ENCODE results near the gene RELL1. TPM values are rescaled to one million over a fixed set of nuclear protein-coding genes. Genes with fewer than 3 reads are reported as not detected.

RELL1 gene
- total RNA-seq, 1 donor from 2014 or later: 45.8 TPM

GRCh38 chr4:37620176-37620575 is 66.0 kb downstream of the RELL1 start:
- no peak for TF ChIP-seq CTCF (conservative IDR thresholded peaks at IDR 0.05; ENCODE audit: low read depth, low read length)
- no peak overlapping the region for H3K4me3 ChIP-seq (ENCODE audit: low read depth, low read length)

DNA sequence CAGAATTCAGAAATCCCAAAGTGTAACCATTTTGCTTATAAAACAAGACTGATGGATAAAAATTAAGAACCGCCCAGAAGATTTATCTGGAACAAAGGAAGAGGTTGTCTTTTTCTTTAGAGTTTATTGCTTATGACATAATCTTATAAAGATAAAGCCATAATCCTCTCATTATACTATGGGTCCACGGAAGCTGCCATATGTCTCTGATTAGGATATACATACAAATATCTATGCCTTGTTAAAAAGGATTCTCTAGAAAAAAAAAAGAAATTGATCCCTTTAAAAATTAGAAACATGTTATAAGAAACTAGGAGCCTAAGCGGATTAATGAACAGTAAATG is 70.5 kb downstream of the RELL1 start:
- no peak for DNase-seq (ENCODE audit: low read depth)
- no peak for TF ChIP-seq CTCF (conservative IDR thresholded peaks at IDR 0.05; ENCODE audit: low read depth, low read length)
- no peak overlapping the region for H3K4me3 ChIP-seq (ENCODE audit: low read depth, low read length)

More at GRCh38 chr4:37620176-37620575, 66.0 kb downstream of the RELL1 start:
- DNase-seq (ENCODE audit: low read depth): no peak

- no peak for TF ChIP-seq CTCF (conservative IDR thresholded peaks at IDR 0.05; ENCODE audit: low read depth, low read length)
- DNase-seq (ENCODE audit: low read depth): no peak
- no peak overlapping the region for H3K4me3 ChIP-seq (ENCODE audit: low read depth, low read length)
Observed at GRCh38 chr4:37615059-37615719, 71.0 kb downstream of the RELL1 start.

DNA sequence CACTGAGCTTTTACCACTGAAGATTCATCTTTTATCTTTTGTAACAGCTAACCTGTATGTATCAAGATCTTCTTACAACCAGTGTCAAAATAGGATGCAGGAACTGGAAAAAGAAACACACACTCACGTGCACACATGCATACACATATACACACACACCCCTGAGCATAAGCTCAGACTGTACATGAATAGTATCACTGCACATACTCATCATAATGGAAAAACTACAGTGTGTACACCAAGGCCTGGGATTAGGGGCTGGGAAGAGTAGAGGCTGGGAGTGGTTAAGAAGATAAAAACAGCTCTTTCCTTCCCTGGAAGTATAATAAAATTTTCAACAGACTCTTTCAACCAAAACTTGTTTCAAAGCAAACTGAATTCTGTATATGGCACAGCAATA is 73.4 kb downstream of the RELL1 start:
- TF ChIP-seq CTCF (conservative IDR thresholded peaks at IDR 0.05; ENCODE audit: low read depth, low read length): no peak
- no peak for DNase-seq (ENCODE audit: low read depth)
- no peak overlapping the region for H3K4me3 ChIP-seq (ENCODE audit: low read depth, low read length)

DNA sequence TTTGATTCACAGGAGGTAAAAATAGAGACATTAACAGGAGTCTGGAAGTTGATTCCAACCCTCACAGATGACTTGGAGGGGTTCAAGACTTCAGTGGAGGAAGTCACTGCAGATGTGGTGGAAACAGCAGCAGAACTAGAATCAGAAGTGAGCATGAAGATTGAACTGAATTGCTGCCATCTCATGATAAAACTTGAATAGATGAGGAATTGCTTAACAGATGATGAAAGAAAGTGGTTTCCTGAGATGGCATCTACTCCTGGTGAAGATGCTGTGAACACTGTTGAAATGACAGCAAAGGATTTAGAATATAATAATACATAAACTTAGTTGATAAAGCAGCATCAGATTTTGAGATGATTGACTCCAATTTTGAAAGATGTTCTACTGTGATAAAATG is 76.5 kb downstream of the RELL1 start:
- no peak for TF ChIP-seq CTCF (conservative IDR thresholded peaks at IDR 0.05; ENCODE audit: low read depth, low read length)
- DNase-seq (ENCODE audit: low read depth): no peak
- H3K4me3 ChIP-seq (ENCODE audit: low read depth, low read length): no peak overlapping the region

- TF ChIP-seq CTCF (conservative IDR thresholded peaks at IDR 0.05; ENCODE audit: low read depth, low read length): no peak
- no peak overlapping the region for H3K4me3 ChIP-seq (ENCODE audit: low read depth, low read length)
- DNase-seq (ENCODE audit: low read depth): no peak
Observed at GRCh38 chr4:37607018-37607417, 79.2 kb downstream of the RELL1 start.

- H3K4me3 ChIP-seq (ENCODE audit: low read depth, low read length): no peak overlapping the region
- no peak for TF ChIP-seq CTCF (conservative IDR thresholded peaks at IDR 0.05; ENCODE audit: low read depth, low read length)
- DNase-seq (ENCODE audit: low read depth): no peak
Observed at GRCh38 chr4:37605843-37606565, 80.2 kb downstream of the RELL1 start.
